Thoracic aorta (tissue), 2 donors: ENCODE results near the gene FRMPD2. TPM values are rescaled to one million over a fixed set of nuclear protein-coding genes. Genes with fewer than 3 reads are reported as not detected.

Source experiments
- ATAC-seq: fragments of 150-250 bp; one replicate; pipeline ENCODE4 v1.8.0; 2017; ENCODE audit warnings: low read depth; ENCODE audit not compliant: insufficient number of reproducible peaks, low FRiP score
- DNase-seq: peaks from one replicate; pipeline ENCODE4 v3.0.0-alpha.2; 2020; ENCODE audit warnings: low spot score
- H3K27ac ChIP-seq, 2 donors: fragments of 200-600 bp; sonication (generic); 1 replicate in 1 of 2; 2 replicates in 1 of 2; pipeline ENCODE4 v1.5.1; 2016; ENCODE audit warnings: mild to moderate bottlenecking in 2 of 2, moderate library complexity in 2 of 2
- H3K27me3 ChIP-seq: fragments of 200-600 bp; sonication (generic); replicated peaks from 2 replicates; pipeline ENCODE4 v1.6.0; 2016; ENCODE audit warnings: mild to moderate bottlenecking; ENCODE audit not compliant: insufficient read depth
- H3K36me3 ChIP-seq: fragments of 200-600 bp; sonication (generic); one replicate; pipeline ENCODE4 v1.5.1; 2016
- H3K4me1 ChIP-seq, 2 donors: fragments of 200-600 bp; sonication (generic); 1 replicate in 1 of 2; 2 replicates in 1 of 2; pipeline versions ENCODE4 v1.5.1 to v1.6.0; 2016; ENCODE audit warnings: low read depth in 2 of 2, mild to moderate bottlenecking in 1 of 2; ENCODE audit not compliant: control insufficient read depth in 1 of 2
- H3K4me3 ChIP-seq: fragments of 200-600 bp; sonication (generic); 2 replicates; pipeline ENCODE4 v1.5.1; 2016; ENCODE audit warnings: mild to moderate bottlenecking
- H3K9me3 ChIP-seq: fragments of 200-600 bp; sonication (generic); 2 replicates; pipeline ENCODE4 v1.5.1; 2016
- total RNA-seq, 2 donors: library from RNA; depleted of rRNA; stranded (reverse); fragments of >200 nt; gene quantifications; one replicate each; pipeline versions ENCODE4 v1.1.0 to v1.2.3, GENCODE V29; 2016
- TF ChIP-seq, protein P1 (sequence below): fragments of 200-600 bp; sonication (generic); IDR thresholded peaks from one replicate; pipeline ENCODE4 v1.5.1; 2019; ENCODE audit warnings: antibody characterized with exemption

FRMPD2 gene
- total RNA-seq, 2 donors from 2014 or later, result not detected

DNA sequence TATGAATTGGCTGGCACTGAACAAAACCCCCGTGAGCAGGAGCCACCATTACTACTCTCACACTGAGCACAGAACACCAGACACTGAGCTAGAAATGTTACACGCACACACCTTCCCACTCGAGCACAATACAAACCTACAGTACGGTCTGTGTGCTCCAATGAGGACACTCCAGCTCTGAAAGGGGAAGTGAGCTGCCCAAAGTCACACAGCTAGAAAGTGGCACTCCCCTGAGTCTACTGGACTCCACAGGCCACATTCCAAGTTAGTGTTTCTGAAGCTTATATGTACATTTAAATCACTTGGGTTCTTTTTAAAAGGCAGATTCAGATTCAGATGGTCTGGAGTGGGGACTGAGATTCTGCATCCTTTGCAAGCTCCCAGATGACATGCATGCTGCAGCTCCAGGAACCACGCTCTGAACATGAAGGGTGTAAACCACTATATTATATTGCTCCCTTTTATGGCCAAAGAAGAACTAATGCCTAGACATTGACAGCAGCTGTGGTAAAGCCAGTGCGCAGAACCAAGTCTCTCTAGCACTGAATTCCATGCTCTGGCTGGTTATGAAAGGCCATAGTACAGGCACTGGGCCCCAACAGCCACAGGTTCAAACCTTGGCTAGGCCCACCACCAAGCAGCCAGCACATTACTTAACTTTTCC lies 77.1 kb downstream of the FRMPD2 start:
- DNase-seq (no peak), ATAC-seq (no peak)
- TF ChIP-seq, protein P1, sequence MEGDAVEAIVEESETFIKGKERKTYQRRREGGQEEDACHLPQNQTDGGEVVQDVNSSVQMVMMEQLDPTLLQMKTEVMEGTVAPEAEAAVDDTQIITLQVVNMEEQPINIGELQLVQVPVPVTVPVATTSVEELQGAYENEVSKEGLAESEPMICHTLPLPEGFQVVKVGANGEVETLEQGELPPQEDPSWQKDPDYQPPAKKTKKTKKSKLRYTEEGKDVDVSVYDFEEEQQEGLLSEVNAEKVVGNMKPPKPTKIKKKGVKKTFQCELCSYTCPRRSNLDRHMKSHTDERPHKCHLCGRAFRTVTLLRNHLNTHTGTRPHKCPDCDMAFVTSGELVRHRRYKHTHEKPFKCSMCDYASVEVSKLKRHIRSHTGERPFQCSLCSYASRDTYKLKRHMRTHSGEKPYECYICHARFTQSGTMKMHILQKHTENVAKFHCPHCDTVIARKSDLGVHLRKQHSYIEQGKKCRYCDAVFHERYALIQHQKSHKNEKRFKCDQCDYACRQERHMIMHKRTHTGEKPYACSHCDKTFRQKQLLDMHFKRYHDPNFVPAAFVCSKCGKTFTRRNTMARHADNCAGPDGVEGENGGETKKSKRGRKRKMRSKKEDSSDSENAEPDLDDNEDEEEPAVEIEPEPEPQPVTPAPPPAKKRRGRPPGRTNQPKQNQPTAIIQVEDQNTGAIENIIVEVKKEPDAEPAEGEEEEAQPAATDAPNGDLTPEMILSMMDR, result no peak
- Histone ChIP-seq H3K36me3 (no peaks in the 10 kb centered on the region), H3K27me3 (no peaks in the 10 kb centered on the region), H3K4me3 (no peak overlapping the region), H3K4me1 (no peaks in the 10 kb centered on the region), H3K27ac (no peak overlapping the region), H3K9me3 (no peaks in the 10 kb centered on the region)

DNA sequence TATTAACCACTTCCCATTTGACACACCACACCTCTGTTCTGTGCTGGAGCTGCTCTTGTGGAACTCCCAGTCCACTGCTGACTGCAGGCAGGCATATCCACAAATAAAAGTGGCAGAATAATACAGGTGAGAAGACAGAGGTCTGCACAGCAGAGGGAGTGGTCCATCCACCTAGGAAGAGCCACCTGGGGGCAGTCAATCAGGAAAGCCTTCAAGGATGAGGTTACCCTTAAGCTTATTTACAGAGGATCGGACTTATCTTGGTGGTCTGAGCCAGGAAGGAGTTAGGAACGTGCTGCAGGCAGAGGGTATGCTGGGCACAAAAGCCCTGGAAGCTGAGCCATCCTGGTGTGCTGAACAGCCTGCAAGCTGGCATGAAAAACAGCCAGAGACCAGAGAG lies 78.7 kb downstream of the FRMPD2 start:
- H3K4me3 ChIP-seq, result no peak overlapping the region
- H3K36me3 ChIP-seq, result no peaks in the 10 kb centered on the region
- no peaks in the 10 kb centered on the region for H3K9me3 ChIP-seq
- H3K27me3 ChIP-seq, result no peaks in the 10 kb centered on the region
- ATAC-seq (no peak), DNase-seq (no peak)
- no peaks in the 10 kb centered on the region for H3K4me1 ChIP-seq
- TF ChIP-seq, protein P1, result no peak
- no peak overlapping the region for H3K27ac ChIP-seq

DNA sequence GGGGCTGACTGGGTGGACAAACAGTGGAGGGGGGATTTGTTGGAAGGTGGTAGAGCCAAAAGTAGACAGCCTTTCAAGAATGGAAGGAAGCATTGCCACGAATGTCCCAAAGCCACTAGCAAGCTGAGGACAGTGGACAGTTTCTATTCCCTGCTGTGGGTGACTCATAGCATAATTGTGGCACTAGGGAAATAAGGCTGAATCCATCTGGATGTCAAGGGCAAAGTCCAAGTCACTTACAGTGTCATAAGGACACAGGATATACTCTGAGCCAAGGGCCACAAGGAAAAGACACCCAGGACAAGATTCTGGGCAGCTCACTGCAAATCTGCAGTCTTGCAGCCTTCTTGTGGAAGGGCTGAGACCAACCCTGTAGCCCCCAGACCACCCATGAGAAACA lies 79.7 kb downstream of the FRMPD2 start:
- no peaks in the 10 kb centered on the region for H3K4me1 ChIP-seq
- DNase-seq (no peak), ATAC-seq (no peak)
- no peaks in the 10 kb centered on the region for H3K9me3 ChIP-seq
- H3K27me3 ChIP-seq, result no peaks in the 10 kb centered on the region
- TF ChIP-seq, protein P1, result no peak
- H3K36me3 ChIP-seq, result no peaks in the 10 kb centered on the region
- no peak overlapping the region for H3K27ac ChIP-seq
- H3K4me3 ChIP-seq, result no peak overlapping the region

DNA sequence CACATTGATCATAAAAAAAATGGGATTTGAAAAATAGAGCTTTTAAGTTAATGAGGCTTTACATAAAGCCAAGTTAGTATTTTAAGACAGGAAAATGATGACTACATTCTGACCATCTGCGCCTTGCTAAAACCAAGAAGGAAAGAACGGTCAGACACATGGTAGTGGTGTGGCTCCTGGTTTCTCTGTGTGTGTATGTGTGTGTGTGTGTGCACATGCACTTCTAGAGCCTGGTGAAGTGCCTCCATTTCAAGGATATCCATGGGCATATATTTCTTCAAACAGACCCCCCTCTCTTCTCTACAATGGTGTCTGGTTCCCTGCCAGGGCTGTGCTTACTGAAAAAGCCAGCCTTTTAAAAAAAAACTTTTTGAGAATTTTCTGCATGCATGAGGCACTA lies 80.9 kb downstream of the FRMPD2 start:
- Histone ChIP-seq H3K27ac (no peak overlapping the region), H3K4me3 (no peak overlapping the region), H3K9me3 (no peaks in the 10 kb centered on the region), H3K4me1 (no peaks in the 10 kb centered on the region), H3K27me3 (no peaks in the 10 kb centered on the region), H3K36me3 (no peaks in the 10 kb centered on the region)
- no peak for ATAC-seq
- no peak for DNase-seq
- TF ChIP-seq, protein P1, result no peak

DNA sequence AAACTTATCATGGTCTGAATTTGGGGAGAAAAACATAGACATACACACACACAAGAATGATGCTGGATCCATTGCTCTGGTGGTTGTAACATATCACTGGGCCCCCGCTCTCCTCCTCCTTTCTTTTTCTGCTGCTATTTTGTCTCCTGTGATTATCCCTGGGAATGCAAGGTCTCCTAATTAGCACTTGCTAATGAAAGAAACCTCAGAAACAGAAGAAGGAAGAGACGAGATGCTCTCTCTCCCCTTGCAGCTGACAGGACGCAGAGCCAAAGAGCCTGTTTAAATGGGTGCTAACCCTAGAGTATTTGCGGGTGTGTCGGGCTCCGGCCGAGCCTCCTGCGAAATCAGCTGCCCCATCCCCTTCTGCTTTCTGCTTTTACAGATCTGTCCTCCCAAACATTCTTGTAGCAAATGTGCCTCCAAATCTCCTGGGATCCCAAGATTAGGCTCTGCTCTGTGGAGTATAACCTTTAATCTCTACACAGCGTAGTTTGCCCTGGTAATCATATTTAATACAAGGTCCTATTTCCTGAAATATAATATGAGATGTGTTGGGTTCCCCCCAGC lies 81.5 kb downstream of the FRMPD2 start:
- no peaks in the 10 kb centered on the region for H3K9me3 ChIP-seq
- ATAC-seq (no peak), DNase-seq (no peak)
- no peak overlapping the region for H3K27ac ChIP-seq
- no peaks in the 10 kb centered on the region for H3K4me1 ChIP-seq
- no peaks in the 10 kb centered on the region for H3K36me3 ChIP-seq
- TF ChIP-seq, protein P1, result no peak
- H3K4me3 ChIP-seq, result no peak overlapping the region
- no peaks in the 10 kb centered on the region for H3K27me3 ChIP-seq
